Tibial nerve (tissue), 4 donors: ENCODE data around the gene RAI1. TPM values are rescaled to one million over a fixed set of nuclear protein-coding genes. Genes with fewer than 3 reads are reported as not detected.

Experiments used
- DNase-seq, 2 donors: peaks; one replicate each; pipeline ENCODE4 v3.0.0-alpha.2; 2019; ENCODE audit warnings: low spot score in 2 of 2
- H3K27ac ChIP-seq, 4 donors: fragments of 200-600 bp; sonication (generic) in 3 of 4; one replicate each; pipeline ENCODE4 v1.5.1; 2017 to 2019; ENCODE audit warnings: mild to moderate bottlenecking in 1 of 4
- H3K27me3 ChIP-seq, 2 donors: fragments of 200-600 bp; sonication (generic) in 1 of 2; one replicate each; pipeline versions ENCODE4 v1.5.1 to v1.6.0; 2017 to 2019
- H3K36me3 ChIP-seq, 3 donors: fragments of 200-600 bp; sonication (generic); one replicate each; pipeline ENCODE4 v1.5.1; 2018 to 2019
- H3K4me1 ChIP-seq, 4 donors: fragments of 200-600 bp; sonication (generic) in 3 of 4; one replicate each; pipeline ENCODE4 v1.5.1; 2017 to 2019
- H3K4me3 ChIP-seq, 4 donors: fragments of 200-600 bp; sonication (generic) in 3 of 4; one replicate each; pipeline ENCODE4 v1.5.1; 2017 to 2019; ENCODE audit warnings: mild to moderate bottlenecking in 1 of 4, moderate library complexity in 1 of 4
- H3K9me3 ChIP-seq, 4 donors: fragments of 200-600 bp; sonication (generic) in 3 of 4; one replicate each; pipeline ENCODE4 v1.5.1; 2017 to 2019
- CTCF ChIP-seq, 5 experiments: fragments of 200-600 bp in 3 of 5; fragments of 450-650 bp in 2 of 5; sonication (generic) in 3 of 5; IDR thresholded peaks; one replicate each; pipeline ENCODE4 v1.5.1; 2016 to 2019; ENCODE audit warnings: antibody characterized with exemption in 5 of 5, mild to moderate bottlenecking in 3 of 5, moderate library complexity in 2 of 5
- EP300 ChIP-seq, 2 donors: sonication (generic); formaldehyde crosslinking; IDR thresholded peaks; one replicate each; pipeline ENCODE4 v1.6.1; 2017; ENCODE audit warnings: antibody characterized with exemption in 2 of 2, mild to moderate bottlenecking in 1 of 2
- POLR2A ChIP-seq, 2 donors: fragments of 450-650 bp; IDR thresholded peaks; one replicate each; pipeline ENCODE4 v1.6.1; 2017; ENCODE audit warnings: antibody characterized with exemption in 2 of 2, mild to moderate bottlenecking in 2 of 2, moderate library complexity in 2 of 2
- WGBS, 2 donors: methylation state at CpG; one replicate each; pipeline ENCODE4 v1.1.5; 2018; 5-methylcytosine and 5-hydroxymethylcytosine counted together
- total RNA-seq, 4 donors: library from RNA; depleted of rRNA; stranded (reverse); fragments of >200 nt; gene quantifications; one replicate each; pipeline ENCODE4 v1.1.0, GENCODE V29; 2016

Gene RAI1
- total RNA-seq, 4 donors from 2014 or later = 32.9 to 52.7 (median 45.9) TPM

DNA sequence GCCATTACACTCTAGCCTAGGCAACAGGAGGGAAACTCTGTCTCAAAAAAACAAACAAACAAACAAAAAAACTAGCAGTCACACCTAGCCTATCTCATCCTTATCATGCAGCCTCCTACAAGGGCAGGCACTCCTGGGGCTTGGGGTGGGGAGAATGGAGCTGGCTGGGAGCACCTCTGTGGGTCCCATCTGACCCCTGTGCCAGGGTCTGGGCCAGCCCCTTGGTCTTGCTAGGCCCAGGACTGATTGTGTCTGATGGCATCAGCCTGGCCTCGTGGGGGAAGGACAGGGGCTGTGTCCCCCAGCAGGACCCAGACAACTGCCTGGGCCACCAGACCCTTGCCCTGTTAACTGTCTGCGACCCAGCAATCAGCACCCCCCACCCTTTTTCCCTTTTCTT, 105.7 kb downstream of the RAI1 start:
- H3K27me3 ChIP-seq = no peaks in the 10 kb centered on the region
- DNase-seq = no peak
- no peaks in the 10 kb centered on the region for H3K36me3 ChIP-seq
- TF ChIP-seq CTCF (IDR thresholded peaks at IDR 0.05) (no peak), POLR2A (IDR thresholded peaks at IDR 0.05) (no peak), EP300 (IDR thresholded peaks at IDR 0.05) (no peak)
- no peak overlapping the region for H3K4me3 ChIP-seq
- WGBS, 2 donors = 69 to 95% methylated on average over 2 of the region's 2 CpGs
- H3K4me1 ChIP-seq = peaks cover 0 to 80% (median 39%) of the 10 kb centered on the region in 4 donors
- no peak overlapping the region for H3K27ac ChIP-seq
- no peaks in the 10 kb centered on the region for H3K9me3 ChIP-seq

DNA sequence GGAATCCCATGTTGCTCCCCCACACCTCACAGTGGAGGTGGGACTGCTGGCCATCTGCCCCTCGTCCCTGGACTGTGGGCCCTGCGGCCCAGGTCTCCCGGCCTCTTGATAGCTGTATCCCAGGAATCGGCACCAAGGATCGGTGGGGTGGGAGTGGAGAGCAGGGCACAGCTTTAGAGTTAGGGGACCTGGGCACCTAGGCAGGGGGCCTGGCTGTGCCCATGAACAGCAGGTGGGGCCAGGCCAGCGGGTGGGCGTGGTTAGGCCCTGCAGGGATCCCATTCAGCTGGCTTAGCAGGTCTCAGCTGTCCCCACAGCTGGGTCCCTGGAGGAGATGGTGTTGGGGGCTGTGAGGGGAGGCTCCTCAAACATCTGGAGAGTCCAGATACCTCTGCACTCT, 106.3 kb downstream of the RAI1 start:
- Histone ChIP-seq H3K9me3 (no peaks in the 10 kb centered on the region), H3K27ac (no peak overlapping the region), H3K4me3 (no peak overlapping the region), H3K4me1 (peaks cover 0 to 80% (median 38%) of the 10 kb centered on the region in 4 donors), H3K36me3 (no peaks in the 10 kb centered on the region), H3K27me3 (no peaks in the 10 kb centered on the region)
- DNase-seq = no peak
- 94 to 98% methylated on average over 5 to 6 of the region's 7 CpGs for WGBS, 2 donors
- TF ChIP-seq EP300 (IDR thresholded peaks at IDR 0.05) = no peak
- no peak for TF ChIP-seq CTCF (IDR thresholded peaks at IDR 0.05)
- TF ChIP-seq POLR2A (IDR thresholded peaks at IDR 0.05) = no peak

DNA sequence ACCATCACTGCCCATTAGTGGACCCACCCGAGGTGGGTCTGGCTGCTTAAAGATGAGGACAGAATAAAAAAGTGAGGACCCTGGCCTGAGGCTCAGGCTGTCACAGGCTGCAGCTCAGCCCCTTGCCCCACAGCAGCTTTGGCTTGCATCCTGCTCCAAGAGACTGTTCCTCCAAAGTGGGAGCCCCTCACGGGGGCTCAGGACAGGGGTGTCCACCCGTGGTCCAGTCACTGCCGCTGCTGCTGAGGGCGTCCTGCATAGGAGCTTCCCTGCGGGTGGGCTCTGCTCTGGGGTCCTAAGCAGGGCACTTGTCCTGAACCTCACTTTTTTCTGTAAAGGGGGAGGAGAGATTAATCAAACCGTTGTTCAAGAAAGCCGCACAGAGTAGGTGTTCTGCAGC, 107.7 kb downstream of the RAI1 start:
- peaks cover 0 to 12% (median 0%) of the 10 kb centered on the region in 3 donors for H3K36me3 ChIP-seq
- H3K27ac ChIP-seq = peak overlapping the region in 1 of 4 donors; percentile 10
- no peak for DNase-seq
- no peak overlapping the region for H3K4me3 ChIP-seq
- TF ChIP-seq EP300 (IDR thresholded peaks at IDR 0.05) (no peak), CTCF (IDR thresholded peaks at IDR 0.05) (no peak), POLR2A (IDR thresholded peaks at IDR 0.05) (no peak)
- H3K4me1 ChIP-seq = peaks cover 0 to 77% (median 30%) of the 10 kb centered on the region in 4 donors
- H3K9me3 ChIP-seq = no peaks in the 10 kb centered on the region
- 77 to 78% methylated on average over 8 of the region's 8 CpGs for WGBS, 2 donors
- no peaks in the 10 kb centered on the region for H3K27me3 ChIP-seq

GRCh38 chr17:17789410-17789809, 108.2 kb downstream of the RAI1 start:
- Histone ChIP-seq H3K9me3 (no peaks in the 10 kb centered on the region), H3K36me3 (peaks cover 0 to 16% (median 0%) of the 10 kb centered on the region in 3 donors), H3K4me3 (no peak overlapping the region), H3K4me1 (peaks cover 0 to 73% (median 26%) of the 10 kb centered on the region in 4 donors), H3K27me3 (no peaks in the 10 kb centered on the region), H3K27ac (peak overlapping the region in 1 of 4 donors; percentile 18)
- no peak for TF ChIP-seq CTCF (IDR thresholded peaks at IDR 0.05)
- TF ChIP-seq POLR2A (IDR thresholded peaks at IDR 0.05) = no peak
- TF ChIP-seq EP300 (IDR thresholded peaks at IDR 0.05) = no peak
- no peak for DNase-seq
- WGBS, 2 donors = 89 to 90% methylated on average over 5 to 6 of the region's 6 CpGs

- peak overlapping the region in 2 of 4 donors; percentile 4 to 18 for H3K27ac ChIP-seq
- no peak overlapping the region for H3K4me3 ChIP-seq
- peaks cover 0 to 22% (median 3%) of the 10 kb centered on the region in 3 donors for H3K36me3 ChIP-seq
- peaks cover 0 to 67% (median 22%) of the 10 kb centered on the region in 4 donors for H3K4me1 ChIP-seq
- no peak for TF ChIP-seq POLR2A (IDR thresholded peaks at IDR 0.05)
- TF ChIP-seq EP300 (IDR thresholded peaks at IDR 0.05) = no peak
- no peak for TF ChIP-seq CTCF (IDR thresholded peaks at IDR 0.05)
- H3K27me3 ChIP-seq = no peaks in the 10 kb centered on the region
- DNase-seq = no peak
- 51 to 55% methylated on average over 12 of the region's 12 CpGs for WGBS, 2 donors
- H3K9me3 ChIP-seq = no peaks in the 10 kb centered on the region
Observed at GRCh38 chr17:17789828-17790636, 108.8 kb downstream of the RAI1 start.
